ENCODE results near the gene JAG1. TPM values are rescaled to one million over a fixed set of nuclear protein-coding genes. Genes with fewer than 3 reads are reported as not detected.

The JAG1 gene
- total and polyA plus RNA-seq, 2 donors from 2014 or later: 18.0 to 132 TPM

DNA sequence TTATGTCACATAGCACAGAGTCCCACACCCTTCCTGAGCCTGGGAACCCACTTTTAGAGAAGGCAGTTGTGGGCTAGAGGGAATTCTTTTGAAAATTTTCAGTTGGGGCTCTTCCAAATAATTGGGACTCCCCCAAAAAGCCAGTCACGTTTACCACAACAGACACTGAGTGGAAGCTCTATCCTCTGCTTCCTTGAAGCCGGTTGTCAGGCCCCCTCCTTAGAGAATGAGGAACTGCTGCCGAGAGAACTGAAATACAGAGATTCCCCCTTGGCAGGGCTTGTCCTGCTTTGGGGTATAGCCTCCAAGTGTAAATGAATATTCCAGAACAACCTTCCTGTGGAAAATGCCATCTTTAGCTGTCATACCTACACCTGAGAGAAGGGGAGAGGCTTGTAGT, 2.7 kb upstream of the JAG1 start:
- FAIRE-seq (no peak), DNase-seq (no peak)
- H3K27ac ChIP-seq (ENCODE audit: low read depth in 2 of 2, low read length in 2 of 2): no peak overlapping the region
- H3K4me1 ChIP-seq (ENCODE audit: control insufficient read depth in 2 of 3, insufficient read depth in 2 of 3, low read depth in 1 of 3, low read length in 3 of 3): peaks cover 0 to 5% (median 3%) of the 10 kb centered on the region in 3 donors
- intact Hi-C loops (cut with DNase I): no loop called here
- TF ChIP-seq, protein P1, sequence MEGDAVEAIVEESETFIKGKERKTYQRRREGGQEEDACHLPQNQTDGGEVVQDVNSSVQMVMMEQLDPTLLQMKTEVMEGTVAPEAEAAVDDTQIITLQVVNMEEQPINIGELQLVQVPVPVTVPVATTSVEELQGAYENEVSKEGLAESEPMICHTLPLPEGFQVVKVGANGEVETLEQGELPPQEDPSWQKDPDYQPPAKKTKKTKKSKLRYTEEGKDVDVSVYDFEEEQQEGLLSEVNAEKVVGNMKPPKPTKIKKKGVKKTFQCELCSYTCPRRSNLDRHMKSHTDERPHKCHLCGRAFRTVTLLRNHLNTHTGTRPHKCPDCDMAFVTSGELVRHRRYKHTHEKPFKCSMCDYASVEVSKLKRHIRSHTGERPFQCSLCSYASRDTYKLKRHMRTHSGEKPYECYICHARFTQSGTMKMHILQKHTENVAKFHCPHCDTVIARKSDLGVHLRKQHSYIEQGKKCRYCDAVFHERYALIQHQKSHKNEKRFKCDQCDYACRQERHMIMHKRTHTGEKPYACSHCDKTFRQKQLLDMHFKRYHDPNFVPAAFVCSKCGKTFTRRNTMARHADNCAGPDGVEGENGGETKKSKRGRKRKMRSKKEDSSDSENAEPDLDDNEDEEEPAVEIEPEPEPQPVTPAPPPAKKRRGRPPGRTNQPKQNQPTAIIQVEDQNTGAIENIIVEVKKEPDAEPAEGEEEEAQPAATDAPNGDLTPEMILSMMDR (IDR thresholded peaks at IDR 0.05; ENCODE audit: borderline replicate concordance, extremely low read depth, insufficient read depth): no peak
- H3K4me3 ChIP-seq (ENCODE audit: low read length in 3 of 3): no peak overlapping the region
- peaks cover 0 to 3% (median 0%) of the 10 kb centered on the region in 3 donors for H3K36me3 ChIP-seq (ENCODE audit: control insufficient read depth in 2 of 3, insufficient read depth in 3 of 3, low read length in 3 of 3)
- H3K9ac ChIP-seq (ENCODE audit: low read length in 3 of 3): no peak overlapping the region
- no peaks in the 10 kb centered on the region for H3K27me3 ChIP-seq (ENCODE audit: control insufficient read depth, insufficient read depth, low read length)
- no peaks in the 10 kb centered on the region for H3K9me3 ChIP-seq (ENCODE audit: control insufficient read depth in 2 of 3, insufficient read depth in 1 of 3, low read length in 3 of 3)

DNA sequence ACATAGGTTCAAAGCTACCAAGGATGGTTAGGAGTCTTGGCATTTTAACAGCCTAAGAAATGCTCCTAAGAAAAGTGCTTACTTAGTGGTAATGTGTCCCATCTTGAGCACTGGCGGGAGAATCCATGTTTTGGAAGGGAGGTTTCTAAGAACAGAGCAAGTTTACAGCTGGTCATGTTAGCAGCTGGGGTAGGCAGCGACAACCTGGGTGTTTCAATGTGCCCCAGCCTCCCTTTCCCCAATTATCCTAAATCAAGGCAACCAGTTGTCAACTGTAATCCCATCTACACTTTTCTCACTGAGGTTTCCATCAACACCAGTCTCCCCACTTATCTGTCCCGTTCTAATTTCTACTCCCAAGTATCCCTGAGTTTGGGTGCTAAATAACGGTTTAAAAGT, 1.6 kb upstream of the JAG1 start:
- FAIRE-seq: no peak
- H3K36me3 ChIP-seq (ENCODE audit: control insufficient read depth in 2 of 3, insufficient read depth in 3 of 3, low read length in 3 of 3): peaks cover 0 to 3% (median 0%) of the 10 kb centered on the region in 3 donors
- H3K9me3 ChIP-seq (ENCODE audit: control insufficient read depth in 2 of 3, insufficient read depth in 1 of 3, low read length in 3 of 3): no peaks in the 10 kb centered on the region
- H3K4me3 ChIP-seq (ENCODE audit: low read length in 3 of 3): peak overlapping the region in 2 of 3 donors; percentile 64 to 95
- no peaks in the 10 kb centered on the region for H3K27me3 ChIP-seq (ENCODE audit: control insufficient read depth, insufficient read depth, low read length)
- no peak overlapping the region for H3K27ac ChIP-seq (ENCODE audit: low read depth in 2 of 2, low read length in 2 of 2)
- peaks cover 0 to 11% (median 5%) of the 10 kb centered on the region in 3 donors for H3K4me1 ChIP-seq (ENCODE audit: control insufficient read depth in 2 of 3, insufficient read depth in 2 of 3, low read depth in 1 of 3, low read length in 3 of 3)
- TF ChIP-seq, protein P1 (IDR thresholded peaks at IDR 0.05; ENCODE audit: borderline replicate concordance, extremely low read depth, insufficient read depth): no peak
- DNase-seq: no peak
- intact Hi-C loops (cut with DNase I): no loop called here
- H3K9ac ChIP-seq (ENCODE audit: low read length in 3 of 3): peak overlapping the region in 2 of 3 donors; percentile 54 to 77

DNA sequence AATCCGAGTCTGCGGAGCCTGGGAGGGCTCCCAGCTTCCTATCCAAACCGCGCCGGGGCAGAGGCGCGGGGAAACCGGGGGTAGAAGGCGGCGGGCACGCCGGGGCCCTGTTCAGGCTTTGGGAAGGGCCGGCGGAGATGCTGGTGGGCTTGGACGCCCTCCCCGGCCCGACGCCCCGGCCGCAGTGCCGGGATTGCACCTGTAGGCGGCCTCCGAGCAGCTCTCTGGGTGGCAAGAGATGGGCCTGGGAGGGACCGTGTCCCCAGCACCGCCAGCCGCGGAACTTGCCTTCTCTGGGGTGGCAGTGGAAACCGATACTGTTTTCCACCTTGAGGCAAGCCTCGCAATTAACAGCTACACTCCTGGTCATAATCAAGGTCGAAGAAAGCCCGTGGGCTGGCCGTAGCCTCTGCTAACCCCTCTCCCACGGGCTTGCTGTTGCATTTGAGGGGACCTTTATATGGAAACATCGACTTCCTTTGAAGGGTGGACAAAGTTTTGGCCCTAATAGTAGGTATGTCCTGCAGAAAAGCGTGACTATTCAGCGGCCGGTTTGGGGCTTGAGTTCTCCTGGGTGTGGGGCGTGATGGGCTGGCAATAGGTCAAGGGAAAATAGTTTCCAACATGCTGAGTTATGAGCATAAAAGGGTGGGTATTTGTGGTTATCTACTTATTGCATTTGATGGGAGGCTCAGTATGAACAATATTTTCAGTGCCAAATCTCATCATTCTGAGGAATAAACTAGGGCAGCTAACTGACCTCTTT, 1.1 kb upstream of the JAG1 start:
- H3K9me3 ChIP-seq (ENCODE audit: control insufficient read depth in 2 of 3, insufficient read depth in 1 of 3, low read length in 3 of 3): no peaks in the 10 kb centered on the region
- intact Hi-C loops (cut with DNase I): no loop called here

More for the DNA sequence above, 1.1 kb upstream of the JAG1 start:
- FAIRE-seq (no peak), DNase-seq (peak; percentile 90 to 95 (median 93))
- Histone ChIP-seq H3K27me3 (ENCODE audit: control insufficient read depth, insufficient read depth, low read length) (no peaks in the 10 kb centered on the region), H3K4me1 (ENCODE audit: control insufficient read depth in 2 of 3, insufficient read depth in 2 of 3, low read depth in 1 of 3, low read length in 3 of 3) (peaks cover 0 to 11% (median 5%) of the 10 kb centered on the region in 3 donors), H3K27ac (ENCODE audit: low read depth in 2 of 2, low read length in 2 of 2) (peak overlapping the region; percentile 97 to 98), H3K36me3 (ENCODE audit: control insufficient read depth in 2 of 3, insufficient read depth in 3 of 3, low read length in 3 of 3) (peaks cover 0 to 3% (median 0%) of the 10 kb centered on the region in 3 donors), H3K9ac (ENCODE audit: low read length in 3 of 3) (peak overlapping the region; percentile 54 to 77 (median 66)), H3K4me3 (ENCODE audit: low read length in 3 of 3) (peak overlapping the region; percentile 41 to 95 (median 64))
- TF ChIP-seq, protein P1 (IDR thresholded peaks at IDR 0.05; ENCODE audit: borderline replicate concordance, extremely low read depth, insufficient read depth): peak; percentile 79
